ENCODE results near the gene TIMM13. TPM values are rescaled to one million over a fixed set of nuclear protein-coding genes. Genes with fewer than 3 reads are reported as not detected.
A peak's percentile ranks its signal among the peaks of the same experiment; 100 is the strongest.

Gene TIMM13
- polyA plus RNA-seq, 2 of the 4 experiments (the other 2 are of a cell fraction) = 24.7 to 81.2 TPM

GRCh38 chr19:2424686-2425621 is 2.4 kb downstream of the TIMM13 start:
- ChIA-PET POLR2A (no interaction called here), CTCF (interaction anchor here (0.7 to 1.4 kb wide), 2 partner anchors 34 to 186 kb away, joined by 3 to 4 read pairs; no protein-coding TSS in a partner anchor)
- ATAC-seq (no peak), FAIRE-seq (no peak), DNase-seq (ENCODE audit: low read depth in 1 of 2, low spot score in 1 of 2) (no peak)
- H3K27ac ChIP-seq = no peak overlapping the region
- 97% methylated on average over 12 of the region's 101 CpGs for WGBS (ENCODE audit: missing lambda C conversion rate)
- H3K4me3 ChIP-seq = no peak overlapping the region
- H3K4me2 ChIP-seq = peak overlapping the region; percentile 97; the same call in 1 of the 3 replicates
- no peaks in the 10 kb centered on the region for H3K9me3 ChIP-seq
- peaks cover 17% of the 10 kb centered on the region; the same call in 2 of the 3 replicates for H3K4me1 ChIP-seq
- no peak for TF ChIP-seq USF2 (IDR thresholded peaks at IDR 0.05)
- no peak for TF ChIP-seq ELK1 (IDR thresholded peaks at IDR 0.05; ENCODE audit: low read depth, low read length)
- TF ChIP-seq ESRRA (IDR thresholded peaks at IDR 0.05; ENCODE audit: borderline replicate concordance, low read length) = no peak
- no peak for TF ChIP-seq FOXS1 (CRISPR knock-in tag; IDR thresholded peaks at IDR 0.05)
- TF ChIP-seq BCL3 (IDR thresholded peaks at IDR 0.05) = no peak
- TF ChIP-seq ZSCAN20 (CRISPR knock-in tag; IDR thresholded peaks at IDR 0.05) = no peak
- TF ChIP-seq HOXA7 (CRISPR knock-in tag; IDR thresholded peaks at IDR 0.05) = no peak
- TF ChIP-seq RFX5 (IDR thresholded peaks at IDR 0.05) = no peak
- no peak for TF ChIP-seq HDAC2 (IDR thresholded peaks at IDR 0.05)
- TF ChIP-seq MAZ (IDR thresholded peaks at IDR 0.05; ENCODE audit: borderline replicate concordance, low read depth, low read length) = no peak
- TF ChIP-seq JUN (IDR thresholded peaks at IDR 0.05) = no peak
- TF ChIP-seq NR3C1 (IDR thresholded peaks at IDR 0.05) = no peak
- TF ChIP-seq ZC3H11A (IDR thresholded peaks at IDR 0.05) = no peak
- no peak for TF ChIP-seq MYC (IDR thresholded peaks at IDR 0.05; ENCODE audit: borderline replicate concordance, low read length)
- TF ChIP-seq CTCF (IDR thresholded peaks at IDR 0.05) = no peak
- no peak for TF ChIP-seq NPAS2 (CRISPR knock-in tag; IDR thresholded peaks at IDR 0.05; ENCODE audit: borderline replicate concordance)

DNA sequence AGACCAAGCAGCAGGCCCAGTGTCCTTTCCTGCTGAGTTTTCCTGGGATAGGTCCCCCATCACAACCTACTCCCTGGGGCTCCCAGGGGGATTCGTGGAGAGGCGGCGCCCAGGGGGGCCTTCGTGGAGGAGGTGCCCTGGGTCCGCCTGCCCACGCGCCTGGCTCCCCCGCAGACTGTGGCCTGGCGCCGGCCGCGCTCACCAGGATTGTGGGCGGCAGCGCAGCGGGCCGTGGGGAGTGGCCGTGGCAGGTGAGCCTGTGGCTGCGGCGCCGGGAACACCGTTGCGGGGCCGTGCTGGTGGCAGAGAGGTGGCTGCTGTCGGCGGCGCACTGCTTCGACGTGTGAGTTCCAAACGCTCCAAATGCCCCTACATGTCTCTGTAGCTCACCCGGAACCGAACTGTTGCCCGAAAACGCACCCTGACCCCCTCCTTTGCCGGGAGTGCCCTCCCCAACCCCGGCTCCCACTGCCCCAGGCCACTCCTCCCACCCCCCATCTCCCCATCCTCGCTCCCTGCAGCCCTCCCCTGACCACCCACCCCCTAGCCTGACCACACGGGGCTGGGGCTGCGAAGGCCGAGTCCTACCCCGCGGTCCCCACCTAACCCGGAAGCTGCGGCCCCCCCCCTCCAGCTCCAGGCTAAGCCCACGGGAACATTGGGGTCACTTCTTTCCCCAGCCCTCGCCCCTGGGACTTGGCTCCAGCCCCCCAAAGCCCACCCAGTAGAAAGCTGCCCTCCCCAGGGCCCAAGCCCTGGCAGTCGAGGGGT is 3.3 kb downstream of the TIMM13 start:
- H3K4me3 ChIP-seq = no peak overlapping the region
- no peaks in the 10 kb centered on the region for H3K9me3 ChIP-seq
- no peak for FAIRE-seq
- H3K4me2 ChIP-seq = no peak overlapping the region
- ChIA-PET CTCF (interaction anchor here (0.7 to 1.4 kb wide), 3 partner anchors 33 to 187 kb away, joined by 3 to 4 read pairs (median 3); no protein-coding TSS in a partner anchor), POLR2A (no interaction called here)
- DNase-seq (ENCODE audit: low read depth in 1 of 2, low spot score in 1 of 2) = no peak
- H3K4me1 ChIP-seq = peaks cover 17% of the 10 kb centered on the region; the same call in 2 of the 3 replicates
- H3K27ac ChIP-seq = no peak overlapping the region
- ATAC-seq = no peak
- WGBS (ENCODE audit: missing lambda C conversion rate) = 89% methylated on average over 27 of the region's 46 CpGs
- TF ChIP-seq EHF (CRISPR knock-in tag; IDR thresholded peaks at IDR 0.05) (no peak), HMGXB4 (CRISPR knock-in tag; IDR thresholded peaks at IDR 0.05; ENCODE audit: borderline replicate concordance) (no peak), BCL3 (IDR thresholded peaks at IDR 0.05) (no peak), MAZ (IDR thresholded peaks at IDR 0.05; ENCODE audit: borderline replicate concordance, low read depth, low read length) (no peak), RNF2 (IDR thresholded peaks at IDR 0.05; ENCODE audit: borderline replicate concordance, low read depth) (no peak), ESRRA (IDR thresholded peaks at IDR 0.05; ENCODE audit: borderline replicate concordance, low read length) (no peak), MYC (IDR thresholded peaks at IDR 0.05; ENCODE audit: borderline replicate concordance, low read length) (no peak), E2F6 (IDR thresholded peaks at IDR 0.05; ENCODE audit: borderline replicate concordance, low read depth) (no peak), NR3C1 (IDR thresholded peaks at IDR 0.05) (no peak), NPAS2 (CRISPR knock-in tag; IDR thresholded peaks at IDR 0.05; ENCODE audit: borderline replicate concordance) (no peak), ELK1 (IDR thresholded peaks at IDR 0.05; ENCODE audit: low read depth, low read length) (no peak)
